ENCODE data around the gene RNU6-9.
"Not testable (repeated sequence)": the region's sequence is repeated elsewhere in the genome, so short reads cannot be mapped to it uniquely, and the experiment has no call there.

The RNU6-9 gene

DNA sequence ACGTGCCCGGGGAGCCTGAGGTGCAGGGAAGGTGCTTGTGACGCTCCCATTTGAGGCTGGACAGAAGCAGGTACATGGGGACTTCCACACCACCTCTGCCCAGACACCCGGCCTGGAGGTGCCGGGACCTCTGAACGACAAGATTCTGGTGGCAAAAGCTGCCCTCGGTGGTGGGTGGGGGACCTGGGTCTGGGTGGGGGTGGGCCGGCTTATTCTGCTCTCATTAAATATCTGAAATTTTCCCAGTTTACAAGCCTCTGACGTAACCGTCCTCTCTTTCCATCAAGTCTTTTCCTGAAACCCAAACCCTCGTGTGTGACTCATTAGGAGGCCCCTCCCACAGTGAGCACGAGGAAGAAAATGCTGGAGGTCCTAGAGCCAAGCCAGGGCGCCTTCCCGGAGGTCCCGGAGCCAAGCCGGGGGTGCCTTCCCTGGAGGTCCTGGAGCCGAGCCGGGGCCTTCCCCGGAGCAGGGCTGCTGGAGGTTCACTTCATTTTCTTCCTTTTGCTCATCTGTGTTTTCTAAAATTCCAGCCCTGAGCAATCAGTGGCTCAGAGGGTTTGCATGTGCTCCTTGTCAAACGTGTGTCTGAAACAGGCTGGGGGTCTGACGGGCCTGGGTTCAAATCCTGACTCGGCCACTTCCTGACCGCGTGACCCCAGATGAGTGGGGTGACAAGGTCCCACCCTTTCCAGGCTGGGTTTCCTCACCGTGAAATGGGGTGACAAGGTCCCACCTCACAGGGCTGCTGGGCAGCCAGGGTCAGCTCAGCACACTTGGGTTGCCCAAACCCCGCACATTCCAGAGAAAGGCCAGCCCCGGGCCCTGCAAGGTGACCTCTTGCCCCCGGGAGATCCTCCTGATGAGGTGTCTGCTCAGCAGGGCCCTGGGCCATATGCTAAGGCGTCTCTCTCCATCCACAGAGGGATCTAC lies 23.8 kb upstream of the RNU6-9 start:
- DNase-seq (no peak), ATAC-seq (replicated peaks) (no peak)
- Mint-ChIP-seq H3K27ac (peak overlapping the region; percentile 85), H3K27me3 (no peaks in the 10 kb centered on the region), H3K4me1 (peaks cover 10 to 16% of the 10 kb centered on the region in 2 donors), H3K36me3 (peaks cover 45% of the 10 kb centered on the region in 2 donors), H3K9me3 (peaks cover 0 to 1% of the 10 kb centered on the region in 2 donors), H3K4me3 (no peak overlapping the region)

- Mint-ChIP-seq H3K4me1 (peaks cover 10 to 16% of the 10 kb centered on the region in 2 donors), H3K36me3 (peaks cover 45% of the 10 kb centered on the region in 2 donors), H3K9me3 (peaks cover 0 to 1% of the 10 kb centered on the region in 2 donors), H3K4me3 (no peak overlapping the region), H3K27ac (no peak overlapping the region), H3K27me3 (no peaks in the 10 kb centered on the region)
- DNase-seq (no peak), ATAC-seq (replicated peaks) (no peak)
These were observed 23.0 kb upstream of the RNU6-9 start for GRCh38 chr19:870314-870713.

GRCh38 chr19:870963-871401 lies 22.3 kb upstream of the RNU6-9 start:
- peaks cover 10 to 16% of the 10 kb centered on the region in 2 donors for H3K4me1 Mint-ChIP-seq
- H3K4me3 Mint-ChIP-seq = no peak overlapping the region
- DNase-seq (no peak), ATAC-seq (replicated peaks) (no peak)
- H3K36me3 Mint-ChIP-seq = peaks cover 46 to 49% of the 10 kb centered on the region in 2 donors
- H3K9me3 Mint-ChIP-seq = peaks cover 0 to 1% of the 10 kb centered on the region in 2 donors
- no peaks in the 10 kb centered on the region for H3K27me3 Mint-ChIP-seq
- no peak overlapping the region for H3K27ac Mint-ChIP-seq

- H3K4me1 Mint-ChIP-seq = peaks cover 10 to 16% of the 10 kb centered on the region in 2 donors
- peaks cover 52% of the 10 kb centered on the region in 2 donors for H3K36me3 Mint-ChIP-seq
- peak overlapping the region; percentile 47 for H3K27ac Mint-ChIP-seq
- H3K27me3 Mint-ChIP-seq = no peaks in the 10 kb centered on the region
- ATAC-seq (replicated peaks) (no peak), DNase-seq (no peak)
- H3K4me3 Mint-ChIP-seq = peak overlapping the region in 1 of 2 donors; percentile 71
- H3K9me3 Mint-ChIP-seq = peaks cover 0 to 1% of the 10 kb centered on the region in 2 donors
These were observed 21.6 kb upstream of the RNU6-9 start for GRCh38 chr19:871446-872265.

DNA sequence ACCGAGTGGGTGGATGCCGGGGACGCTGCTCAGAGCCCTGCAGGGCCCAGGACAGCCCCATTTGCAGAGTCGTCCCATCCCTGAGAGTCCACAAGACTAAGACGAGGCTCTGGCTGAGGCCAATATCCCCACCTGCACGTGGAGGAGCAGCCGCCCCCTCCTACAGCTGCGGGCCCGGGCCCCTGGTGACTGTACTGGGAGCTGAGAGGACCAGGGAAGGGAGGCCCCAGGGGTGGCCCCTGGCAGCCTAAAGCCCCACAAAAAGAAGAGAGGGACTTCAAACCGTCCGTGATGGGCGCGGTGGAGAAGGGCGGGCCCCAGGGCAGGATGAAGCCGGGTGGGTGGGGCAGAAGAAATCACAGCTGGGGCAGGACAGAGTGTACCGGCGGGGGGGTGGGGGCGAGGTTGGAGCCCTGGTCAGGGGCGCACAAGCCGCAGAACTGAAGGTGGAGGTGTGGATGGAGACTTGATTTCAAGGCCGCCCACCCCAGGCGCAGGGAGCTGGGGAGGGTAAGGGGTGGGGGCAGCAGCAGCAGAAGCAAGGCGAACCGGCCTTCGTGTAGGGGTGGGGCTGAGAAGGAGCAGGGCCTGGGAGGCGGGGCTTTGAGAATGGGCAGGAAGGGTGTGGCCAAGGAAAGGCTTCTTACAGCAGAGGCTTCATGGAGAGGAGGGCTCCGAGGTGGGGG lies 20.9 kb upstream of the RNU6-9 start:
- Mint-ChIP-seq H3K36me3 (peaks cover 48 to 49% of the 10 kb centered on the region in 2 donors), H3K4me1 (peaks cover 10 to 13% of the 10 kb centered on the region in 2 donors), H3K27me3 (no peaks in the 10 kb centered on the region), H3K27ac (peak overlapping the region; percentile 69), H3K4me3 (peak overlapping the region in 1 of 2 donors; percentile 71), H3K9me3 (peaks cover 0 to 1% of the 10 kb centered on the region in 2 donors)
- ATAC-seq (replicated peaks) (peak; percentile 83 to 86), DNase-seq (peak; percentile 55)

DNA sequence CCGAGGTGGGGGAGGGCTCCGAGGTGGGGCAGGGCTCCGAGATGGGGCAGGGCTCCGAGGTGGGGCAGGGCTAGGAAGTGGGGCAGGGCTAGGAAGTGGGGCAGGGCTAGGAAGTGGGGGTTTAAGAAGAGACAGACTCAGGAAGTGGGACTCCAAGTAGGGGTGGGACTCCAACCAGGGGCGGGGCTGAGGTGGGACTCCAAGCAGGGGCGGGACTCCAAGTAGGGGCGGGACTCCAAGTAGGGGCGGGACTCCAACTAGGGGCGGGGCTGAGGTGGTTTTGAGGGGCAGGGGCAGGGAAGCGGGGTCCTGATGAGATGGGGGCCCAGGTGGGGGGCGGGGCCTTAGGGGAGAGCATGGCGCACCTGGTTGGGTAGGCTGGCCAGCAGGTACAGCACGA lies 20.2 kb upstream of the RNU6-9 start:
- H3K27ac Mint-ChIP-seq = no peak overlapping the region
- peak overlapping the region in 1 of 2 donors; percentile 56 for H3K4me3 Mint-ChIP-seq
- DNase-seq (no peak), ATAC-seq (replicated peaks) (peak; percentile 81 to 85)
- no peaks in the 10 kb centered on the region for H3K27me3 Mint-ChIP-seq
- H3K9me3 Mint-ChIP-seq = peaks cover 0 to 1% of the 10 kb centered on the region in 2 donors
- H3K4me1 Mint-ChIP-seq = peaks cover 10 to 12% of the 10 kb centered on the region in 2 donors
- peaks cover 43 to 45% of the 10 kb centered on the region in 2 donors for H3K36me3 Mint-ChIP-seq

- H3K27me3 Mint-ChIP-seq = no peaks in the 10 kb centered on the region
- H3K4me3 Mint-ChIP-seq = no peak overlapping the region
- H3K9me3 Mint-ChIP-seq = peaks cover 0 to 1% of the 10 kb centered on the region in 2 donors
- peaks cover 10 to 12% of the 10 kb centered on the region in 2 donors for H3K4me1 Mint-ChIP-seq
- DNase-seq = no peak
- peaks cover 39 to 42% of the 10 kb centered on the region in 2 donors for H3K36me3 Mint-ChIP-seq
- no peak overlapping the region for H3K27ac Mint-ChIP-seq
- no peak for ATAC-seq (replicated peaks)
These were observed 19.7 kb upstream of the RNU6-9 start for GRCh38 chr19:873561-874041.

- ATAC-seq (replicated peaks) (no peak), DNase-seq (no peak)
- peaks cover 12 to 17% of the 10 kb centered on the region in 2 donors for H3K4me1 Mint-ChIP-seq
- H3K27me3 Mint-ChIP-seq = no peaks in the 10 kb centered on the region
- H3K36me3 Mint-ChIP-seq = peaks cover 32 to 41% of the 10 kb centered on the region in 2 donors
- peak overlapping the region; percentile 59 for H3K27ac Mint-ChIP-seq
- H3K9me3 Mint-ChIP-seq = peaks cover 0 to 1% of the 10 kb centered on the region in 2 donors
- no peak overlapping the region for H3K4me3 Mint-ChIP-seq
These were observed 17.9 kb upstream of the RNU6-9 start for GRCh38 chr19:875265-875879.

DNA sequence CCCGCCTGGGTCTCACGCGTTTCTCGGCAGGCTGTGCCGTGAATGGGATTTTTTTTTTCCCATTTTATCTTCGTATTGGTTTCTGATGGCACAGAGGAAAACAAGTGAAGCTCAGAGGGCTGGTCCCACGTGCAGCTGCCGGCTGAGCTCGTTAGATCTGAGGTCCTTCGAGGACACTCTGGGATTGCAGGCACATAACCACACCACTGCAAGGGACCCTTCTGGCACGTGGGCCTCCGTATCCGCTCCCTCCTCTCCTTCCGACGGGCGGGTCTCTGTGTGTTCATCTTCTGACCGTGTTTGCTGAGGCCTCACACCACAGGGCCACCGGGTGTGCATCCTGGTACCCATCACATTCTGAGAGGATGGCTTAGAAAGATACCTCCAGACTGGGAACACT lies 17.2 kb upstream of the RNU6-9 start:
- Mint-ChIP-seq H3K27me3 (no peaks in the 10 kb centered on the region), H3K36me3 (peaks cover 29 to 42% of the 10 kb centered on the region in 2 donors), H3K4me1 (peaks cover 12 to 17% of the 10 kb centered on the region in 2 donors), H3K4me3 (no peak overlapping the region), H3K9me3 (peaks cover 0 to 1% of the 10 kb centered on the region in 2 donors), H3K27ac (no peak overlapping the region)
- DNase-seq (no peak), ATAC-seq (replicated peaks) (no peak)

GRCh38 chr19:876780-877314 lies 16.4 kb upstream of the RNU6-9 start:
- Mint-ChIP-seq H3K4me1 (peaks cover 12 to 17% of the 10 kb centered on the region in 2 donors), H3K4me3 (no peak overlapping the region), H3K36me3 (peaks cover 32 to 45% of the 10 kb centered on the region in 2 donors), H3K27ac (no peak overlapping the region), H3K27me3 (no peaks in the 10 kb centered on the region), H3K9me3 (no peaks in the 10 kb centered on the region)
- no peak for ATAC-seq (replicated peaks)
- DNase-seq = no peak

DNA sequence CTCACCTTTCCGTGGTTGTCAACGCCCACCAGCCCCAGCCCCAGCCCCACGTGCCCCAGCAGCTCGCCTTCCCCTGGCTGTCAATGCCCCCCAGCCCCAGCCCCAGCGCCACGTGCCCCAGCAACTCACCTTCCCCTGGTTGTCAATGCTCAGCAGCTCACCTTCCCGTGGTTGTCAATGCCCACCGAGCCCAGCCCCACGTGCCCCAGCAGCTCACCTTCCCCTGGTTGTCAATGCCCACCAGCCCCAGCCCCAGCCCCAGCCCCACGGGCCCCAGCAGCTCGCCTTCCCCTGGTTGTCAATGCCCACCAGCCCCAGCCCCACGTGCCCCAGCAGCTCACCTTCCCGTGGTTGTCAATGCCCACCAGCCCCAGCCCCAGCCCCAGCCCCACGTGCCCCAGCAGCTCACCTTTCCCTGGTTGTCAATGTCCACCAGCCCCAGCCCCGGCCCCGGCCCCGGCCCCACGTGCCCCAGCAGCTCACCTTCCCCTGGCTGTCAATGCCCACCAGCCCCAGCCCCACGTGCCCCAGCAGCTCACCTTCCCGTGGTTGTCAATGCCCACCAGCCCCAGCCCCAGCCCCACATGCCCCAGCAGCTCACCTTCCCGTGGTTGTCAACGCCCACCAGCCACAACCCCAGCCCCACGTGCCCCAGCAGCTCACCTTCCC lies 15.2 kb upstream of the RNU6-9 start:
- not testable (repeated sequence) for H3K4me1 Mint-ChIP-seq

GRCh38 chr19:878751-879561 lies 14.3 kb upstream of the RNU6-9 start:
- not testable (repeated sequence) for H3K4me1 Mint-ChIP-seq; H3K27me3 Mint-ChIP-seq; H3K4me3 Mint-ChIP-seq; H3K9me3 Mint-ChIP-seq; DNase-seq; ATAC-seq (replicated peaks)
- Mint-ChIP-seq H3K36me3 (peaks cover 43 to 46% of the 10 kb centered on the region in 2 donors), H3K27ac (peak overlapping the region; percentile 47)

More for the DNA sequence above, 15.2 kb upstream of the RNU6-9 start:
- peaks cover 38 to 43% of the 10 kb centered on the region in 2 donors for H3K36me3 Mint-ChIP-seq
- not testable (repeated sequence) for ATAC-seq (replicated peaks); H3K9me3 Mint-ChIP-seq; H3K4me3 Mint-ChIP-seq; DNase-seq; H3K27me3 Mint-ChIP-seq; H3K27ac Mint-ChIP-seq
